Ascending aorta (tissue), 2 donors: Measurements from ENCODE around the gene SEC24D. TPM values are rescaled to one million over a fixed set of nuclear protein-coding genes. Genes with fewer than 3 reads are reported as not detected.

Experiments
- DNase-seq, 2 donors: peaks; one replicate each; pipeline ENCODE4 v3.0.0-alpha.2; 2019; ENCODE audit warnings: low spot score in 2 of 2
- H3K27ac ChIP-seq, 2 donors: fragments of 200-600 bp; sonication (generic); one replicate each; pipeline ENCODE4 v1.5.1; 2016 to 2017; ENCODE audit warnings: mild to moderate bottlenecking in 1 of 2
- H3K27me3 ChIP-seq: fragments of 200-600 bp; sonication (generic); one replicate; pipeline ENCODE4 v1.5.1; 2017
- H3K36me3 ChIP-seq, 2 donors: fragments of 200-600 bp; sonication (generic); one replicate each; pipeline ENCODE4 v1.5.1; 2016
- H3K4me1 ChIP-seq, 2 donors: fragments of 200-600 bp; sonication (generic); one replicate each; pipeline ENCODE4 v1.5.1; 2016 to 2017; ENCODE audit warnings: mild to moderate bottlenecking in 1 of 2
- H3K4me3 ChIP-seq, 2 donors: fragments of 200-600 bp; sonication (generic); one replicate each; pipeline ENCODE4 v1.5.1; 2016 to 2017; ENCODE audit warnings: mild to moderate bottlenecking in 1 of 2
- H3K9me3 ChIP-seq, 2 donors: fragments of 200-600 bp; sonication (generic); one replicate each; pipeline ENCODE4 v1.5.1; 2016
- CTCF ChIP-seq, 3 experiments: fragments of 200-600 bp in 2 of 3; fragments of 450-650 bp in 1 of 3; sonication (generic) in 2 of 3; IDR thresholded peaks; one replicate each; pipeline ENCODE4 v1.5.1; 2016 to 2019; ENCODE audit warnings: antibody characterized with exemption in 3 of 3, mild to moderate bottlenecking in 1 of 3, moderate library complexity in 1 of 3
- intact Hi-C: fragments of 100-400 bp; cut with DNase I; formaldehyde crosslinking; loops from one replicate; pipeline ENCODE4 v1.15.1; 2023
- total RNA-seq: library from RNA; depleted of rRNA; stranded (reverse); fragments of >200 nt; gene quantifications from one replicate; pipeline ENCODE4 v1.1.0, GENCODE V29; 2016

The SEC24D gene
- total RNA-seq, 1 donor from 2014 or later: 108 TPM

GRCh38 chr4:118769161-118769560 is 66.8 kb downstream of the SEC24D start:
- peaks cover 8 to 55% of the 10 kb centered on the region in 2 donors for H3K4me1 ChIP-seq
- intact Hi-C loops: loop anchor here (10.0 kb wide), 2 partner anchors 336 to 446 kb away; partner anchors contain the start of gene USP53
- DNase-seq: no peak
- peak overlapping the region; percentile 59 to 76 for H3K27ac ChIP-seq
- TF ChIP-seq CTCF (IDR thresholded peaks at IDR 0.05): no peak
- H3K4me3 ChIP-seq: peak overlapping the region in 1 of 2 donors; percentile 31
- H3K27me3 ChIP-seq: no peaks in the 10 kb centered on the region
- H3K9me3 ChIP-seq: no peaks in the 10 kb centered on the region
- peaks cover 12 to 25% of the 10 kb centered on the region in 2 donors for H3K36me3 ChIP-seq

GRCh38 chr4:118767109-118767508 is 68.8 kb downstream of the SEC24D start:
- peak overlapping the region; percentile 76 to 87 for H3K27ac ChIP-seq
- H3K36me3 ChIP-seq: peaks cover 17 to 30% of the 10 kb centered on the region in 2 donors
- no peak overlapping the region for H3K4me3 ChIP-seq
- intact Hi-C loops: loop anchor here (10.0 kb wide), 2 partner anchors 338 to 448 kb away; partner anchors contain the start of gene USP53
- DNase-seq: no peak
- H3K9me3 ChIP-seq: no peaks in the 10 kb centered on the region
- no peak for TF ChIP-seq CTCF (IDR thresholded peaks at IDR 0.05)
- no peaks in the 10 kb centered on the region for H3K27me3 ChIP-seq
- peaks cover 15 to 60% of the 10 kb centered on the region in 2 donors for H3K4me1 ChIP-seq

GRCh38 chr4:118765399-118765798 is 70.5 kb downstream of the SEC24D start:
- intact Hi-C loops: loop anchor here (10.0 kb wide), 2 partner anchors 339 to 449 kb away; partner anchors contain the start of gene USP53
- no peak for DNase-seq
- peaks cover 17 to 30% of the 10 kb centered on the region in 2 donors for H3K36me3 ChIP-seq
- no peaks in the 10 kb centered on the region for H3K9me3 ChIP-seq
- no peak for TF ChIP-seq CTCF (IDR thresholded peaks at IDR 0.05)
- H3K4me1 ChIP-seq: peaks cover 17 to 62% of the 10 kb centered on the region in 2 donors
- H3K27me3 ChIP-seq: no peaks in the 10 kb centered on the region
- peak overlapping the region; percentile 76 to 87 for H3K27ac ChIP-seq
- no peak overlapping the region for H3K4me3 ChIP-seq

GRCh38 chr4:118762730-118763477 is 73.0 kb downstream of the SEC24D start:
- H3K27ac ChIP-seq: peak overlapping the region; percentile 76 to 87
- H3K36me3 ChIP-seq: peaks cover 17 to 29% of the 10 kb centered on the region in 2 donors
- H3K4me1 ChIP-seq: peaks cover 12 to 72% of the 10 kb centered on the region in 2 donors
- no peak for DNase-seq
- no peaks in the 10 kb centered on the region for H3K27me3 ChIP-seq
- no peak for TF ChIP-seq CTCF (IDR thresholded peaks at IDR 0.05)
- intact Hi-C loops: loop anchor here (10.0 kb wide), 2 partner anchors 342 to 452 kb away; partner anchors contain the start of gene USP53
- no peaks in the 10 kb centered on the region for H3K9me3 ChIP-seq
- no peak overlapping the region for H3K4me3 ChIP-seq

GRCh38 chr4:118762155-118762554 is 73.8 kb downstream of the SEC24D start:
- H3K36me3 ChIP-seq: peaks cover 14 to 22% of the 10 kb centered on the region in 2 donors
- H3K27me3 ChIP-seq: no peaks in the 10 kb centered on the region
- no peak overlapping the region for H3K4me3 ChIP-seq
- H3K9me3 ChIP-seq: no peaks in the 10 kb centered on the region
- H3K27ac ChIP-seq: peak overlapping the region; percentile 76 to 87
- intact Hi-C loops: loop anchor here (10.0 kb wide), 2 partner anchors 343 to 453 kb away; partner anchors contain the start of gene USP53
- DNase-seq: no peak
- no peak for TF ChIP-seq CTCF (IDR thresholded peaks at IDR 0.05)
- peaks cover 12 to 78% of the 10 kb centered on the region in 2 donors for H3K4me1 ChIP-seq
